Endothelial cell of umbilical vein (primary cell): ENCODE measurements around the gene CCT6A.

Experiments
- POLR2A ChIP-seq: IDR thresholded peaks from 2 replicates; pipeline ENCODE4 v1.6.1; 2012; ENCODE audit warnings: low read depth, mild to moderate bottlenecking, control low read depth, low read length
- POLR2AphosphoS5 ChIP-seq: IDR thresholded peaks from 2 replicates; pipeline ENCODE4 v1.6.1; 2012; ENCODE audit warnings: low read depth, mild to moderate bottlenecking, control low read depth, low read length, moderate library complexity; ENCODE audit not compliant: insufficient read depth
- TF ChIP-seq, protein P1 (sequence below), 2 donors: IDR thresholded peaks; 1 replicate in 1 of 2; 2 replicates in 1 of 2; pipeline ENCODE4 v1.5.1; 2011; ENCODE audit warnings: low read length in 2 of 2, mild to moderate bottlenecking in 2 of 2, moderate library complexity in 2 of 2, control low read depth in 1 of 2, inconsistent platforms in 1 of 2, low read depth in 1 of 2; ENCODE audit not compliant: insufficient read depth in 1 of 2; ENCODE audit errors: extremely low read depth in 1 of 2

DNA sequence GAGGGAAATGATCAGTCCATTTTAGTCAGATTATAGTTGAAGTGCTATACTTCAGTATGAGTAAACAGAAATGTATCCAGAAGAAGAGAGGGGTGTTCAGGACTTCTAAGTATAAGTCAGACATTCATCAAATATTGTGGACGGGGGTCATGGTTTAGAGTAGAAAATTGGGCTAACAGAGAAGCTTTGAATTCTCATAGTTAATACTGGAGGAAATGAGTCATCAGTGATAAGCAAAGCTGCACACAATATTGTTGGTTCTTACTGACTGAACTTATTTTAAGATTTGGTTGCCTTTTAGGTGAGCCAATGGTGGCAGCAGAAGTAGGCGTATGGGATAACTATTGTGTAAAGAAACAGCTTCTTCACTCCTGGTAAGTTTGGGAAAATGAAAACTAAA, 10.8 kb downstream of the CCT6A start:
- TF ChIP-seq POLR2A (peak; percentile 26), POLR2AphosphoS5 (no peak)
- TF ChIP-seq, protein P1, sequence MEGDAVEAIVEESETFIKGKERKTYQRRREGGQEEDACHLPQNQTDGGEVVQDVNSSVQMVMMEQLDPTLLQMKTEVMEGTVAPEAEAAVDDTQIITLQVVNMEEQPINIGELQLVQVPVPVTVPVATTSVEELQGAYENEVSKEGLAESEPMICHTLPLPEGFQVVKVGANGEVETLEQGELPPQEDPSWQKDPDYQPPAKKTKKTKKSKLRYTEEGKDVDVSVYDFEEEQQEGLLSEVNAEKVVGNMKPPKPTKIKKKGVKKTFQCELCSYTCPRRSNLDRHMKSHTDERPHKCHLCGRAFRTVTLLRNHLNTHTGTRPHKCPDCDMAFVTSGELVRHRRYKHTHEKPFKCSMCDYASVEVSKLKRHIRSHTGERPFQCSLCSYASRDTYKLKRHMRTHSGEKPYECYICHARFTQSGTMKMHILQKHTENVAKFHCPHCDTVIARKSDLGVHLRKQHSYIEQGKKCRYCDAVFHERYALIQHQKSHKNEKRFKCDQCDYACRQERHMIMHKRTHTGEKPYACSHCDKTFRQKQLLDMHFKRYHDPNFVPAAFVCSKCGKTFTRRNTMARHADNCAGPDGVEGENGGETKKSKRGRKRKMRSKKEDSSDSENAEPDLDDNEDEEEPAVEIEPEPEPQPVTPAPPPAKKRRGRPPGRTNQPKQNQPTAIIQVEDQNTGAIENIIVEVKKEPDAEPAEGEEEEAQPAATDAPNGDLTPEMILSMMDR (IDR thresholded peaks at IDR 0.05; ENCODE audit: extremely low read depth in 1 of 2, insufficient read depth in 1 of 2, low read depth in 1 of 2, low read length in 2 of 2), result no peak
